DND-41 (cell line): ENCODE data around the gene CD14.

Experiments
- ATAC-seq: fragments of 200-7000 bp; cut with Tn5 transposase; 3 replicates; pipeline ENCODE4 v1.9.1; 2021; ENCODE audit warnings: low read depth; ENCODE audit not compliant: insufficient read depth
- DNase-seq: peaks from one replicate; pipeline ENCODE4 v3.0.0-alpha.2; 2020
- H2AFZ ChIP-seq: 2 replicates; pipeline ENCODE4 v1.6.0; 2012; ENCODE audit warnings: low read depth, low read length
- H3K27ac ChIP-seq: 2 replicates; pipeline ENCODE4 v1.5.1; 2012; ENCODE audit warnings: low read length, inconsistent platforms
- H3K27me3 ChIP-seq: fragments of 200-600 bp; sonication (generic); 2 replicates; pipeline ENCODE4 v1.6.0; 2012; ENCODE audit warnings: low read length, mild to moderate bottlenecking, inconsistent platforms; ENCODE audit not compliant: insufficient read depth, poor library complexity
- H3K36me3 ChIP-seq: 2 replicates; pipeline ENCODE4 v1.5.1; 2012; ENCODE audit warnings: low read length, inconsistent platforms; ENCODE audit not compliant: insufficient read depth
- H3K4me1 ChIP-seq: 2 replicates; pipeline ENCODE4 v1.5.1; 2012; ENCODE audit warnings: mild to moderate bottlenecking, low read length; ENCODE audit not compliant: insufficient read depth
- H3K4me2 ChIP-seq: 2 replicates; pipeline ENCODE4 v1.6.0; 2012; ENCODE audit warnings: mild to moderate bottlenecking, moderate library complexity, low read length, inconsistent platforms; ENCODE audit not compliant: insufficient read depth
- H3K4me3 ChIP-seq, 2 experiments: fragments of 200-600 bp in 1 of 2; shearing (Covaris generic) in 1 of 2; 2 replicates each; pipeline ENCODE4 v1.5.1; 2012 to 2016; ENCODE audit warnings: inconsistent platforms in 2 of 2, low read length in 2 of 2, mild to moderate bottlenecking in 2 of 2, low read depth in 1 of 2, moderate library complexity in 1 of 2
- H3K79me2 ChIP-seq: 2 replicates; pipeline ENCODE4 v1.6.0; 2012; ENCODE audit warnings: low read length, inconsistent platforms; ENCODE audit not compliant: insufficient read depth
- H3K9ac ChIP-seq: 2 replicates; pipeline ENCODE4 v1.6.0; 2012; ENCODE audit warnings: low read depth, mild to moderate bottlenecking, inconsistent platforms, low read length, moderate library complexity
- H3K9me3 ChIP-seq: 2 replicates; pipeline ENCODE4 v1.5.1; 2012; ENCODE audit warnings: low read length, moderate library complexity, mild to moderate bottlenecking, inconsistent platforms; ENCODE audit not compliant: insufficient read depth, severe bottlenecking
- H4K20me1 ChIP-seq: 2 replicates; pipeline ENCODE4 v1.6.0; 2012; ENCODE audit warnings: low read length; ENCODE audit not compliant: insufficient read depth
- CTCF ChIP-seq: IDR thresholded peaks from 2 replicates; pipeline ENCODE4 v1.5.1; 2012; ENCODE audit warnings: borderline replicate concordance, low read length, moderate library complexity, mild to moderate bottlenecking; ENCODE audit not compliant: poor library complexity, severe bottlenecking; ENCODE audit errors: extremely low read depth
- EZH2 ChIP-seq: IDR thresholded peaks from 3 replicates; pipeline ENCODE4 v1.6.1; 2012; ENCODE audit warnings: borderline replicate concordance, low read depth, mild to moderate bottlenecking, moderate library complexity, low read length, inconsistent platforms; ENCODE audit not compliant: severe bottlenecking

Gene CD14

GRCh38 chr5:140632366-140633020 is 482 bp downstream of the CD14 start:
- no peak overlapping the region for H3K9ac ChIP-seq
- no peaks in the 10 kb centered on the region for H3K79me2 ChIP-seq
- no peaks in the 10 kb centered on the region for H4K20me1 ChIP-seq
- H3K4me1 ChIP-seq, result no peaks in the 10 kb centered on the region
- TF ChIP-seq CTCF (no peak), EZH2 (no peak)
- H2AFZ ChIP-seq, result no peak overlapping the region
- H3K27me3 ChIP-seq, result no peaks in the 10 kb centered on the region
- no peak for ATAC-seq
- no peak for DNase-seq
- no peak overlapping the region for H3K27ac ChIP-seq
- no peak overlapping the region for H3K4me2 ChIP-seq
- no peak overlapping the region for H3K4me3 ChIP-seq
- H3K9me3 ChIP-seq, result peaks cover 13% of the 10 kb centered on the region
- no peaks in the 10 kb centered on the region for H3K36me3 ChIP-seq

GRCh38 chr5:140631831-140632365 is 1.1 kb downstream of the CD14 start:
- no peaks in the 10 kb centered on the region for H3K4me1 ChIP-seq
- no peak overlapping the region for H3K4me3 ChIP-seq
- no peaks in the 10 kb centered on the region for H3K27me3 ChIP-seq
- no peaks in the 10 kb centered on the region for H3K79me2 ChIP-seq
- ATAC-seq (no peak), DNase-seq (no peak)
- H4K20me1 ChIP-seq, result no peaks in the 10 kb centered on the region
- H3K9ac ChIP-seq, result no peak overlapping the region
- peaks cover 18% of the 10 kb centered on the region for H3K9me3 ChIP-seq
- H3K27ac ChIP-seq, result no peak overlapping the region
- H3K36me3 ChIP-seq, result no peaks in the 10 kb centered on the region
- no peak overlapping the region for H2AFZ ChIP-seq
- no peak for TF ChIP-seq CTCF
- no peak for TF ChIP-seq EZH2
- no peak overlapping the region for H3K4me2 ChIP-seq

- no peaks in the 10 kb centered on the region for H3K79me2 ChIP-seq
- TF ChIP-seq EZH2 (no peak), CTCF (no peak)
- H2AFZ ChIP-seq, result no peak overlapping the region
- no peaks in the 10 kb centered on the region for H4K20me1 ChIP-seq
- no peaks in the 10 kb centered on the region for H3K27me3 ChIP-seq
- H3K9ac ChIP-seq, result no peak overlapping the region
- ATAC-seq, result no peak
- no peaks in the 10 kb centered on the region for H3K36me3 ChIP-seq
- DNase-seq, result no peak
- no peak overlapping the region for H3K4me3 ChIP-seq
- no peak overlapping the region for H3K27ac ChIP-seq
- no peak overlapping the region for H3K4me2 ChIP-seq
- peaks cover 18% of the 10 kb centered on the region for H3K9me3 ChIP-seq
- H3K4me1 ChIP-seq, result no peaks in the 10 kb centered on the region
Measured at GRCh38 chr5:140631036-140631417, 1.9 kb downstream of the CD14 start.
